ENCODE data around the gene KASH5.

The KASH5 gene

GRCh38 chr19:49438261-49438660 is 50.2 kb downstream of the KASH5 start:
- no peak for TF ChIP-seq CTCF (IDR thresholded peaks at IDR 0.05; ENCODE audit: control insufficient read depth, extremely low read depth, insufficient read depth)
- DNase-seq (ENCODE audit: low read depth): no peak
- H3K4me3 ChIP-seq (ENCODE audit: low read depth, low read length): no peak overlapping the region

- no peak for DNase-seq (ENCODE audit: low read depth)
- TF ChIP-seq CTCF (IDR thresholded peaks at IDR 0.05; ENCODE audit: control insufficient read depth, extremely low read depth, insufficient read depth): no peak
- no peak overlapping the region for H3K4me3 ChIP-seq (ENCODE audit: low read depth, low read length)
Measured at GRCh38 chr19:49439836-49440235, 51.8 kb downstream of the KASH5 start.

GRCh38 chr19:49440439-49441209 is 52.6 kb downstream of the KASH5 start:
- no peak for TF ChIP-seq CTCF (IDR thresholded peaks at IDR 0.05; ENCODE audit: control insufficient read depth, extremely low read depth, insufficient read depth)
- no peak for DNase-seq (ENCODE audit: low read depth)
- no peak overlapping the region for H3K4me3 ChIP-seq (ENCODE audit: low read depth, low read length)

GRCh38 chr19:49441210-49441959 is 53.3 kb downstream of the KASH5 start, which contains the start of gene SLC17A7:
Gene SLC17A7, minus strand, starts transcription at chr19:49441527. Its CDS starts 148 bp downstream, at chr19:49441379.
- H3K4me3 ChIP-seq (ENCODE audit: low read depth, low read length): no peak within 1 kb of the TSS
- no peak for DNase-seq (ENCODE audit: low read depth)
- no peak for TF ChIP-seq CTCF (IDR thresholded peaks at IDR 0.05; ENCODE audit: control insufficient read depth, extremely low read depth, insufficient read depth)

- no peak for DNase-seq (ENCODE audit: low read depth)
- TF ChIP-seq CTCF (IDR thresholded peaks at IDR 0.05; ENCODE audit: control insufficient read depth, extremely low read depth, insufficient read depth): no peak
- H3K4me3 ChIP-seq (ENCODE audit: low read depth, low read length): no peak overlapping the region
Measured at GRCh38 chr19:49441960-49442350, 53.9 kb downstream of the KASH5 start.

- no peak for DNase-seq (ENCODE audit: low read depth)
- 0 out of 2 replicates have a peak overlapping the region, but pooled peaks have one; percentile 2 for H3K4me3 ChIP-seq (ENCODE audit: low read depth, low read length)
Measured at GRCh38 chr19:49442354-49442753, 54.3 kb downstream of the KASH5 start.

More at GRCh38 chr19:49442354-49442753, 54.3 kb downstream of the KASH5 start:
- no peak for TF ChIP-seq CTCF (IDR thresholded peaks at IDR 0.05; ENCODE audit: control insufficient read depth, extremely low read depth, insufficient read depth)
